ENCODE data around the gene CSTA. TPM values are rescaled to one million over a fixed set of nuclear protein-coding genes. Genes with fewer than 3 reads are reported as not detected.

Gene CSTA
- total and polyA plus RNA-seq, 2 of the 13 experiments (the other 11 are each of a cell fraction or from before 2014, with no cell fraction given): 3.9 to 11.0 TPM

- TF ChIP-seq, protein P1, sequence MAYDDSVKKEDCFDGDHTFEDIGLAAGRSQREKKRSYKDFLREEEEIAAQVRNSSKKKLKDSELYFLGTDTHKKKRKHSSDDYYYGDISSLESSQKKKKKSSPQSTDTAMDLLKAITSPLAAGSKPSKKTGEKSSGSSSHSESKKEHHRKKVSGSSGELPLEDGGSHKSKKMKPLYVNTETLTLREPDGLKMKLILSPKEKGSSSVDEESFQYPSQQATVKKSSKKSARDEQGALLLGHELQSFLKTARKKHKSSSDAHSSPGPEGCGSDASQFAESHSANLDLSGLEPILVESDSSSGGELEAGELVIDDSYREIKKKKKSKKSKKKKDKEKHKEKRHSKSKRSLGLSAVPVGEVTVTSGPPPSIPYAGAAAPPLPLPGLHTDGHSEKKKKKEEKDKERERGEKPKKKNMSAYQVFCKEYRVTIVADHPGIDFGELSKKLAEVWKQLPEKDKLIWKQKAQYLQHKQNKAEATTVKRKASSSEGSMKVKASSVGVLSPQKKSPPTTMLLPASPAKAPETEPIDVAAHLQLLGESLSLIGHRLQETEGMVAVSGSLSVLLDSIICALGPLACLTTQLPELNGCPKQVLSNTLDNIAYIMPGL (CRISPR knock-in tag; IDR thresholded peaks at IDR 0.05; ENCODE audit: borderline replicate concordance in 1 of 2, low read depth in 1 of 2): 0 out of 4 replicates have a peak, but pooled peaks of 1 of the 2 experiments have one; percentile 13
Observed at GRCh38 chr3:122306622-122306953, 18.5 kb upstream of the CSTA start (continued).

- TF ChIP-seq CENPX (CRISPR knock-in tag; IDR thresholded peaks at IDR 0.05) (no peak), ZNF589 (CRISPR knock-in tag; conservative IDR thresholded peaks at IDR 0.05) (no peak), CHD2 (IDR thresholded peaks at IDR 0.05; ENCODE audit: low read depth, low read length) (no peak), ZNF570 (CRISPR knock-in tag; IDR thresholded peaks at IDR 0.05; ENCODE audit: borderline replicate concordance) (no peak), MAF1 (CRISPR knock-in tag; IDR thresholded peaks at IDR 0.05; ENCODE audit: borderline replicate concordance) (no peak), KLF9 (CRISPR knock-in tag; IDR thresholded peaks at IDR 0.05; ENCODE audit: low read depth) (no peak), TBP (CRISPR knock-in tag; IDR thresholded peaks at IDR 0.05) (no peak), EED (CRISPR knock-in tag; IDR thresholded peaks at IDR 0.05) (no peak), ARNT (IDR thresholded peaks at IDR 0.05) (no peak), ZFY (CRISPR knock-in tag; IDR thresholded peaks at IDR 0.05) (no peak), ZFP36 (IDR thresholded peaks at IDR 0.05; ENCODE audit: borderline replicate concordance, low read depth, low read length, partially characterized antibody) (no peak), ZIK1 (CRISPR knock-in tag; IDR thresholded peaks at IDR 0.05; ENCODE audit: borderline replicate concordance, low read depth) (no peak), NFYC (CRISPR knock-in tag; IDR thresholded peaks at IDR 0.05) (no peak)
- TF ChIP-seq, protein P2, sequence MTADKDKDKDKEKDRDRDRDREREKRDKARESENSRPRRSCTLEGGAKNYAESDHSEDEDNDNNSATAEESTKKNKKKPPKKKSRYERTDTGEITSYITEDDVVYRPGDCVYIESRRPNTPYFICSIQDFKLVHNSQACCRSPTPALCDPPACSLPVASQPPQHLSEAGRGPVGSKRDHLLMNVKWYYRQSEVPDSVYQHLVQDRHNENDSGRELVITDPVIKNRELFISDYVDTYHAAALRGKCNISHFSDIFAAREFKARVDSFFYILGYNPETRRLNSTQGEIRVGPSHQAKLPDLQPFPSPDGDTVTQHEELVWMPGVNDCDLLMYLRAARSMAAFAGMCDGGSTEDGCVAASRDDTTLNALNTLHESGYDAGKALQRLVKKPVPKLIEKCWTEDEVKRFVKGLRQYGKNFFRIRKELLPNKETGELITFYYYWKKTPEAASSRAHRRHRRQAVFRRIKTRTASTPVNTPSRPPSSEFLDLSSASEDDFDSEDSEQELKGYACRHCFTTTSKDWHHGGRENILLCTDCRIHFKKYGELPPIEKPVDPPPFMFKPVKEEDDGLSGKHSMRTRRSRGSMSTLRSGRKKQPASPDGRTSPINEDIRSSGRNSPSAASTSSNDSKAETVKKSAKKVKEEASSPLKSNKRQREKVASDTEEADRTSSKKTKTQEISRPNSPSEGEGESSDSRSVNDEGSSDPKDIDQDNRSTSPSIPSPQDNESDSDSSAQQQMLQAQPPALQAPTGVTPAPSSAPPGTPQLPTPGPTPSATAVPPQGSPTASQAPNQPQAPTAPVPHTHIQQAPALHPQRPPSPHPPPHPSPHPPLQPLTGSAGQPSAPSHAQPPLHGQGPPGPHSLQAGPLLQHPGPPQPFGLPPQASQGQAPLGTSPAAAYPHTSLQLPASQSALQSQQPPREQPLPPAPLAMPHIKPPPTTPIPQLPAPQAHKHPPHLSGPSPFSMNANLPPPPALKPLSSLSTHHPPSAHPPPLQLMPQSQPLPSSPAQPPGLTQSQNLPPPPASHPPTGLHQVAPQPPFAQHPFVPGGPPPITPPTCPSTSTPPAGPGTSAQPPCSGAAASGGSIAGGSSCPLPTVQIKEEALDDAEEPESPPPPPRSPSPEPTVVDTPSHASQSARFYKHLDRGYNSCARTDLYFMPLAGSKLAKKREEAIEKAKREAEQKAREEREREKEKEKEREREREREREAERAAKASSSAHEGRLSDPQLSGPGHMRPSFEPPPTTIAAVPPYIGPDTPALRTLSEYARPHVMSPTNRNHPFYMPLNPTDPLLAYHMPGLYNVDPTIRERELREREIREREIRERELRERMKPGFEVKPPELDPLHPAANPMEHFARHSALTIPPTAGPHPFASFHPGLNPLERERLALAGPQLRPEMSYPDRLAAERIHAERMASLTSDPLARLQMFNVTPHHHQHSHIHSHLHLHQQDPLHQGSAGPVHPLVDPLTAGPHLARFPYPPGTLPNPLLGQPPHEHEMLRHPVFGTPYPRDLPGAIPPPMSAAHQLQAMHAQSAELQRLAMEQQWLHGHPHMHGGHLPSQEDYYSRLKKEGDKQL (CRISPR knock-in tag; IDR thresholded peaks at IDR 0.05; ENCODE audit: low read depth): no peak
- no peak overlapping the region for H3K9ac ChIP-seq (ENCODE audit: insufficient read depth, low read depth, low read length)
- DNase-seq (ENCODE audit: low spot score): no peak
- no peak for ATAC-seq
- no peak overlapping the region for H2AFZ ChIP-seq (ENCODE audit: low read length)
- intact Hi-C loops (cut with micrococcal nuclease; ENCODE audit: unreplicated experiment) (loop anchor here (10.0 kb wide), 1 partner anchor 368 kb away; no protein-coding TSS in a partner anchor), in situ Hi-C loops (cut with HindIII; ENCODE audit: extremely low pct_ligation_motif_present, low pct_unique_long_range_greater_than_20kb) (no loop called here)
- H3K4me1 ChIP-seq (ENCODE audit: insufficient read depth, low read length): peaks cover 37% of the 10 kb centered on the region
- ChIA-PET POLR2A (interaction anchor here (2.1 to 2.6 kb wide), 2 partner anchors 76 to 109 kb away, joined by 16 to 22 read pairs; partner anchors contain the start of genes FAM162A, MIX23 and WDR5B), CTCF (ENCODE audit: low intra/inter-chr PET ratio, low total read pairs) (interaction anchor here (1.5 to 1.9 kb wide), 2 partner anchors 77 to 86 kb away, joined by 3 to 8 read pairs; partner anchors contain the start of gene FAM162A)
- H3K27me3 ChIP-seq (ENCODE audit: control insufficient read depth in 1 of 2, insufficient read depth in 2 of 2, low read length in 2 of 2): no peaks in the 10 kb centered on the region
- BruUV-seq (replicated peaks): no TSS peak
- H3K36me3 ChIP-seq (replicated peaks in 1 of 2; ENCODE audit: control insufficient read depth in 1 of 2, insufficient read depth in 2 of 2, low read length in 2 of 2): no peaks in the 10 kb centered on the region
- no peaks in the 10 kb centered on the region for H4K20me1 ChIP-seq (ENCODE audit: insufficient read depth, low read length)
- H3K4me3 ChIP-seq (replicated peaks in 1 of 3; ENCODE audit: insufficient read depth in 1 of 3, low read depth in 2 of 3, low read length in 3 of 3): no peak overlapping the region
- H3K4me2 ChIP-seq (ENCODE audit: low read depth, low read length): no peak overlapping the region
- H3K9me3 ChIP-seq (ENCODE audit: low read length): no peaks in the 10 kb centered on the region
- H3K79me2 ChIP-seq (ENCODE audit: insufficient read depth, low read length): no peaks in the 10 kb centered on the region
- no peak for FAIRE-seq
- WGBS (ENCODE audit: low lambda C conversion rate): 53% methylated on average over 4 of the region's 4 CpGs
- H3K27ac ChIP-seq (ENCODE audit: extremely low read length, insufficient read depth, low read length): no peak overlapping the region
Observed at GRCh38 chr3:122307094-122307687, 17.9 kb upstream of the CSTA start.

All from HepG2 (cell line).